Effector memory CD8-positive, alpha-beta T cell (primary cell): ENCODE data around the gene HIVEP2.
A peak's percentile ranks its signal among the peaks of the same experiment; 100 is the strongest.

ENCODE experiments used
- ATAC-seq: fragments of 150-1000 bp; cut with Tn5 transposase; replicated peaks from 2 replicates; pipeline ENCODE4 v1.10.0; 2021; ENCODE audit warnings: mild to moderate bottlenecking, moderate library complexity
- DNase-seq, 3 experiments: peaks; one replicate each; pipeline ENCODE4 v3.0.0; 2021
- H3K27ac Mint-ChIP-seq, 2 donors: one replicate each; pipeline ENCODE4 v1.8.0; 2022; ENCODE audit warnings: mild to moderate bottlenecking in 2 of 2, mixed read lengths in 2 of 2, moderate library complexity in 2 of 2
- H3K27me3 Mint-ChIP-seq, 2 donors: one replicate each; pipeline ENCODE4 v1.8.0; 2022; ENCODE audit warnings: mixed read lengths in 2 of 2
- H3K36me3 Mint-ChIP-seq: one replicate; pipeline ENCODE4 v1.8.0; 2022; ENCODE audit warnings: mild to moderate bottlenecking, moderate library complexity, mixed read lengths; ENCODE audit not compliant: insufficient read depth
- H3K4me1 Mint-ChIP-seq, 2 donors: one replicate each; pipeline ENCODE4 v1.8.0; 2022; ENCODE audit warnings: low read depth in 2 of 2, mixed read lengths in 2 of 2
- H3K4me3 Mint-ChIP-seq, 2 donors: one replicate each; pipeline ENCODE4 v1.8.0; 2022; ENCODE audit warnings: mild to moderate bottlenecking in 2 of 2, mixed read lengths in 2 of 2, moderate library complexity in 2 of 2
- H3K9me3 Mint-ChIP-seq, 2 donors: one replicate each; pipeline ENCODE4 v1.8.0; 2022; ENCODE audit warnings: mixed read lengths in 2 of 2

The HIVEP2 gene

DNA sequence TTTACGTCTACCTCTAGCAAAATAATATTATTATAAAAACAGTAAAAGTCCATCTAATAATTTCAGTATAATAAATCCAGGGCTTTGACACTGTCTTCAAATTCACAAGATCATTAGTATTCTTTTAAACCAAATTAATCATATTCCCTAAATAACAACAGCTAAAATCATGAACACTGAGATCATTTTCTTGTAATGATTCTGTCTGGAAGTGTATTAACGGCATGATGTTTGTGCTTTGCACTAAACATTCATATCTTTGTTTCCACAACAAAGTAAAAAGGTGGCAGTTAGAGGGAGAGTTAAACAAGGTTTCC is 18.8 kb downstream of the HIVEP2 start:
- peaks cover 28 to 46% of the 10 kb centered on the region in 2 donors for H3K4me1 Mint-ChIP-seq
- ATAC-seq (no peak), DNase-seq (no peak)
- no peaks in the 10 kb centered on the region for H3K27me3 Mint-ChIP-seq
- peak overlapping the region; percentile 91 to 93 for H3K4me3 Mint-ChIP-seq
- peaks cover 24% of the 10 kb centered on the region for H3K36me3 Mint-ChIP-seq
- no peaks in the 10 kb centered on the region for H3K9me3 Mint-ChIP-seq
- H3K27ac Mint-ChIP-seq, result peak overlapping the region; percentile 99 to 100

DNA sequence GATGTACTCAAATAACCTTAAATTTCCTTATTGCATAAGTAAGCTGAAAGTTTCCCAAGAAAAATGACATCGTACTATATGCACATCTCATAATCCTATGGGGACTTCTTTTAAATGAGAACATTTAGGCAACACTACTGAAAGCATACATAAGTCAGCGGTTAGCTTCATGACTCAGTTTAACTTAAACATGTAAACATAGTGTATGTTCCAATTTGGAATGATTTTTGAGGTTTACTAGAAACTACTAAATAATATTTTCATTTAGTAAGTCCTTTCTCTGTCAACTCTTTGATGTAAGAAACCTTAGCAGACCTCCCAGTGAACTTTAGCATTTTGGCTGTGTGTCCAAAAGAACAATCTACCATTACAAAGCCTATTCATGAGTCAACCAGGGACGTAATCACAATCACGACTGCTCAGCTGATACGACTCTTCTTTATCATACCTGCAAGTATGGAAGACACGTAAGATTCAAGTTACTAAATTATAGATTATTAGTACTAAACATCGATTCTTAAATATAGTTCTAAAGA is 19.3 kb downstream of the HIVEP2 start:
- no peak for DNase-seq
- Mint-ChIP-seq H3K36me3 (peaks cover 26% of the 10 kb centered on the region), H3K27me3 (no peaks in the 10 kb centered on the region), H3K27ac (peak overlapping the region; percentile 99 to 100), H3K4me3 (peak overlapping the region; percentile 91 to 93), H3K9me3 (no peaks in the 10 kb centered on the region), H3K4me1 (peaks cover 28 to 47% of the 10 kb centered on the region in 2 donors)
- ATAC-seq, result no peak

DNA sequence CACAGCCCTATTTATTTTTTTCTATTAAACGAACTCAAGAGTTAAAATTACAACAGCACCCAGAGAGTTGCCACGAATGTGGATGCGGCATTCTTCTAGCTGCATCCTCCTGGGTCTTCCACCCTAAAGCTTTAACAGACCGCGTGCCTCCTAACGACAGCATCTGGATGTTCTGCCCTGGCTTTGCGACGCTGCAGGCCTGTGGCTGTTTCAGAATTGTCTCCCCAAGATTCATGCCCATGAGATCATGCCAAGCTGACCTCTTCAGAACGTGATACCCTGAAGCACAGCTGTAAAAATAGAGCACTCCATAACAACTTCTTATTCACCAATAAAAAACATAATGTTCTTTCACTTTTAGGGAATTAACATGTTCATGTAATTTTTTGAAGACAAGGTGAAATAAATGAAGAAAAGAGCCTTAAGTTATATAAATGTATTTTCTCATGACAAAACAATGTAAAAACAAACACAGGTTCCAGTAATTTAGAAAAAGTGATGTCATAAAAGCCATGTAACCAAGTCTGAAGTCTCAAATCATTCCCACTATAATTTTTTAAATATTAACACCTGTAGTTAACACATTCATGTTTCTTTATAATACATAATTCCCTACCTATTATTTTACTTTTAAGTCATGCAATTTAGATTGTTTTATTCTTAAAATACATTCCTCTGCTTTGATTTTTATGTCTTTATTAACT is 26.5 kb downstream of the HIVEP2 start:
- Mint-ChIP-seq H3K4me1 (peaks cover 29 to 66% of the 10 kb centered on the region in 2 donors), H3K27ac (peak overlapping the region in 1 of 2 donors; percentile 80), H3K36me3 (peaks cover 7% of the 10 kb centered on the region), H3K4me3 (peak overlapping the region; percentile 40 to 65), H3K27me3 (no peaks in the 10 kb centered on the region), H3K9me3 (no peaks in the 10 kb centered on the region)
- DNase-seq (no peak), ATAC-seq (no peak)

GRCh38 chr6:142916881-142917280 is 28.1 kb downstream of the HIVEP2 start:
- Mint-ChIP-seq H3K36me3 (peaks cover 7% of the 10 kb centered on the region), H3K4me3 (peak overlapping the region in 1 of 2 donors; percentile 38)
- ATAC-seq, result no peak

GRCh38 chr6:142914937-142915697 is 29.9 kb downstream of the HIVEP2 start:
- peak; percentile 67 for ATAC-seq
- Mint-ChIP-seq H3K27me3 (no peaks in the 10 kb centered on the region), H3K36me3 (no peaks in the 10 kb centered on the region), H3K4me3 (peak overlapping the region; percentile 12 to 38), H3K27ac (peak overlapping the region; percentile 30 to 89), H3K4me1 (peaks cover 37 to 74% of the 10 kb centered on the region in 2 donors), H3K9me3 (no peaks in the 10 kb centered on the region)
- peak; percentile 27 to 48 (median 41) for DNase-seq

More at GRCh38 chr6:142916881-142917280, 28.1 kb downstream of the HIVEP2 start:
- peak overlapping the region; percentile 30 to 89 for H3K27ac Mint-ChIP-seq
- H3K9me3 Mint-ChIP-seq, result no peaks in the 10 kb centered on the region
- peaks cover 39 to 75% of the 10 kb centered on the region in 2 donors for H3K4me1 Mint-ChIP-seq
- no peak for DNase-seq
- H3K27me3 Mint-ChIP-seq, result no peaks in the 10 kb centered on the region

GRCh38 chr6:142914369-142914768 is 30.6 kb downstream of the HIVEP2 start:
- no peak for DNase-seq
- H3K27me3 Mint-ChIP-seq, result no peaks in the 10 kb centered on the region
- peak overlapping the region in 1 of 2 donors; percentile 38 for H3K4me3 Mint-ChIP-seq
- peaks cover 2% of the 10 kb centered on the region for H3K36me3 Mint-ChIP-seq
- H3K27ac Mint-ChIP-seq, result peak overlapping the region; percentile 89 to 95
- H3K4me1 Mint-ChIP-seq, result peaks cover 43 to 76% of the 10 kb centered on the region in 2 donors
- no peaks in the 10 kb centered on the region for H3K9me3 Mint-ChIP-seq
- ATAC-seq, result no peak

DNA sequence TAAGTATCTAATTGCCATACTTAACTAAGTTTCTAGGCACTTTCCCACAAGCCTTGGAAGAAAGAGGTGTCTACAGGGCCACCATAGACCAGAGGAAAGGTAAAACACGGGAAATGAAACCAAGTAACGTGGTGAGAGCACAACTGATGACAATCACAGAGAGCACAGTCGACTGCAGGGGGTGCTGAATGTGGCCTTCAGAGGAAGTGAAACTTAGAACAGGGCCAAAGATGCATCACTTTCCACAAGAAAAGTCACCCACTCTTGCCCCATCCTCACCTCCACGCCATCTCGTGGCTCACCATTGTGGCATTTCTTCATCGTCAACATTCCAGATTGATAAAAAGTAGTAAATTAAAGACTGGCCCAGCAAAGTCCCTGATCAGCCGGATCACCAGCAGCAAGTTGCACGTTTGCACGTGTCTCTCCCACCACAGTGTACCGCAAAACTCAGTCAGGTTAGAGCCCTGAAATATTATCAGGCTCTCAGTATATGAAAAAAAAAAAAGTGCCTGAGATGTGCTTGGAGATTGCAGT is 31.4 kb downstream of the HIVEP2 start:
- H3K27ac Mint-ChIP-seq, result peak overlapping the region; percentile 89 to 95
- peaks cover 2% of the 10 kb centered on the region for H3K36me3 Mint-ChIP-seq
- H3K4me1 Mint-ChIP-seq, result peaks cover 41 to 69% of the 10 kb centered on the region in 2 donors
- no peaks in the 10 kb centered on the region for H3K9me3 Mint-ChIP-seq
- no peaks in the 10 kb centered on the region for H3K27me3 Mint-ChIP-seq
- peak overlapping the region; percentile 77 to 88 for H3K4me3 Mint-ChIP-seq
- DNase-seq (peak; percentile 56 to 69 (median 65)), ATAC-seq (peak; percentile 85)

DNA sequence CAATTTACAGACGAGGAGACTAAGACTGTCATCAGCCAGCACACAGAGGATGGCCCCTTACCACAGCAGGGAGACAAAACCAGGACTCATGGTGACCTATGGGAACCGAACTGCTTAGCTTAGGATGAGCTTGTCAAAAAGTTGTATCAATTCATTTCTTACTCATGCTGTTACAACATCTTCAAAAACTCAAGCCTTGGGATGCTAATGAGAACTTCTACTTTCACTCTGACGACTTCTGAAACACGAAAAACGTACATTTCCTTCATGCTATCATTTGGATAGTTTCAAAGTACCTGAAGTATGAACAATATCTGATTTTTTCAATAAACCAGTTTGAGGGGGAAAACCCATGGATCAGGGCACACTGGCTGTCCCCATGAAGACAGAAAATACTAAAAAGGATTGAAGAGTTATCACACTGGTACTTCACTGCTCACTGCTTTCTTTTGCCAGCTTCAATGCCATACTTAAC is 31.9 kb downstream of the HIVEP2 start:
- Mint-ChIP-seq H3K4me1 (peaks cover 45 to 70% of the 10 kb centered on the region in 2 donors), H3K36me3 (peaks cover 2% of the 10 kb centered on the region), H3K9me3 (peaks cover 0 to 3% of the 10 kb centered on the region in 2 donors), H3K27ac (peak overlapping the region; percentile 89 to 95), H3K4me3 (peak overlapping the region; percentile 77 to 88), H3K27me3 (no peaks in the 10 kb centered on the region)
- DNase-seq (no peak), ATAC-seq (peak; percentile 8)

- Mint-ChIP-seq H3K36me3 (peaks cover 6% of the 10 kb centered on the region), H3K4me1 (peaks cover 55 to 74% of the 10 kb centered on the region in 2 donors), H3K9me3 (peaks cover 0 to 5% of the 10 kb centered on the region in 2 donors), H3K27me3 (no peaks in the 10 kb centered on the region), H3K4me3 (peak overlapping the region; percentile 77 to 88), H3K27ac (peak overlapping the region; percentile 89 to 95)
- ATAC-seq (no peak), DNase-seq (no peak)
These were observed 32.9 kb downstream of the HIVEP2 start for GRCh38 chr6:142912125-142912524.

DNA sequence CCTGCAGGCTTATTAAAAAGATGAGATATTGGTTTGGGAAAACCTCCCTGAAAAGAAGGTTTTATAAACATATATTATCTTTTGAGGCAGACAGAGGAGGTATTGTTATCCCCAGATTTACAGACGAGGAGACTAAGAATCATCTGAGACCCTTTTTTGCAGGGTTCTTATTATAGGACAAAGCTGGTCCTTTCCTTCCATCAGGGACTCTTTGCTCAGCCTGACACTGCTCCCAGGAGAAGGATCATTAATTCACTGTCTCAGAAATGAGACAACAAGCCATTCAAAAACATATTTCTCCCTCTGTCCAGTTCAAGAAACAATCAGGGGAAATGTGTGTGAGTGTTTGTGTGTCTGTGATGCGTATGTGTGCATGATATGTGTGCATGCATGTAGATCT is 33.5 kb downstream of the HIVEP2 start:
- H3K27ac Mint-ChIP-seq, result peak overlapping the region in 1 of 2 donors; percentile 68
- peaks cover 58 to 77% of the 10 kb centered on the region in 2 donors for H3K4me1 Mint-ChIP-seq
- no peak overlapping the region for H3K4me3 Mint-ChIP-seq
- no peak for DNase-seq
- no peaks in the 10 kb centered on the region for H3K27me3 Mint-ChIP-seq
- no peak for ATAC-seq
- H3K36me3 Mint-ChIP-seq, result peaks cover 9% of the 10 kb centered on the region
- H3K9me3 Mint-ChIP-seq, result peaks cover 0 to 5% of the 10 kb centered on the region in 2 donors

GRCh38 chr6:142909686-142910085 is 35.3 kb downstream of the HIVEP2 start:
- DNase-seq (no peak), ATAC-seq (no peak)
- H3K36me3 Mint-ChIP-seq, result peaks cover 9% of the 10 kb centered on the region
- no peak overlapping the region for H3K4me3 Mint-ChIP-seq
- H3K9me3 Mint-ChIP-seq, result peaks cover 0 to 5% of the 10 kb centered on the region in 2 donors
- no peak overlapping the region for H3K27ac Mint-ChIP-seq
- no peaks in the 10 kb centered on the region for H3K27me3 Mint-ChIP-seq
- peaks cover 43 to 62% of the 10 kb centered on the region in 2 donors for H3K4me1 Mint-ChIP-seq

DNA sequence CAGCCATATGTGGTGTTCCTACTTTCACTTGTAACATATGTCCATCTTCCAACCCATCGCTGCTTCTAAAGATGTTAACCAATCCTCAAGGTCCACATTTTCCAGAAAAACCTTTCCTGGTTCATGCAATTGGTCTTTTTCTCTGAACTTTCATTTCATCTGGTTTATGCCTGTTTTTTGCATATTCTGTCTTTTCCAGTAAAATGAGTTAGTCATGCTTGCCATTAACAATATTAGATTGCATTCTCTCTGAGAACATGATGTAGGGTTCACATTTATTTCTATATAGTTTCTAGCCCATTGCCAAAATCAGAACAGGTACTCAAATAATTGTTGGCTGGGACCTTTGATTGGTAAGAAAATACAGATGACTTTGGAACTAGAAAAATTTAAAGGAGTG is 36.7 kb downstream of the HIVEP2 start:
- peaks cover 0 to 5% of the 10 kb centered on the region in 2 donors for H3K9me3 Mint-ChIP-seq
- peaks cover 45 to 67% of the 10 kb centered on the region in 2 donors for H3K4me1 Mint-ChIP-seq
- H3K27ac Mint-ChIP-seq, result peak overlapping the region; percentile 93
- H3K36me3 Mint-ChIP-seq, result peaks cover 12% of the 10 kb centered on the region
- H3K27me3 Mint-ChIP-seq, result no peaks in the 10 kb centered on the region
- DNase-seq, result no peak
- peak overlapping the region; percentile 82 to 90 for H3K4me3 Mint-ChIP-seq
- ATAC-seq, result no peak

GRCh38 chr6:142907544-142907943 is 37.4 kb downstream of the HIVEP2 start:
- ATAC-seq (peak; percentile 56), DNase-seq (no peak)
- Mint-ChIP-seq H3K9me3 (peaks cover 0 to 5% of the 10 kb centered on the region in 2 donors), H3K27me3 (no peaks in the 10 kb centered on the region), H3K4me3 (peak overlapping the region; percentile 82 to 90), H3K36me3 (peaks cover 16% of the 10 kb centered on the region), H3K27ac (peak overlapping the region; percentile 93), H3K4me1 (peaks cover 42 to 66% of the 10 kb centered on the region in 2 donors)
